SIG-M5 treated with dmso at 0.1 percent for 504 hours (cell line): ENCODE measurements around the gene MICAL2.

Source experiments
- DNase-seq: peaks from one replicate; lab custom pipeline; 2025; ENCODE audit not compliant: unreplicated experiment; lab: John Stamatoyannopoulos, UW

MICAL2 gene

GRCh38 chr11:12077535-12078280, 32.7 kb upstream of the MICAL2 start:
- no peak for DNase-seq

- no peak for DNase-seq
Measured at GRCh38 chr11:12079726-12080556, 30.4 kb upstream of the MICAL2 start.

GRCh38 chr11:12083380-12083779, 27.0 kb upstream of the MICAL2 start:
- DNase-seq: no peak

- DNase-seq: no peak
Measured at GRCh38 chr11:12084256-12084655, 26.1 kb upstream of the MICAL2 start.

- DNase-seq: no peak
Measured at GRCh38 chr11:12085371-12086251, 24.8 kb upstream of the MICAL2 start.

- DNase-seq: peak; percentile 49
Measured at GRCh38 chr11:12086271-12087074, 23.9 kb upstream of the MICAL2 start.

GRCh38 chr11:12087075-12088004, 23.1 kb upstream of the MICAL2 start:
- no peak for DNase-seq

GRCh38 chr11:12088047-12088481, 22.3 kb upstream of the MICAL2 start:
- DNase-seq: peak; percentile 23

- no peak for DNase-seq
Measured at GRCh38 chr11:12088531-12088930, 21.9 kb upstream of the MICAL2 start.

GRCh38 chr11:12089041-12089440, 21.3 kb upstream of the MICAL2 start:
- DNase-seq: no peak

GRCh38 chr11:12089473-12089872, 20.9 kb upstream of the MICAL2 start:
- no peak for DNase-seq

GRCh38 chr11:12090061-12090591, 20.3 kb upstream of the MICAL2 start:
- DNase-seq: peak; percentile 64

GRCh38 chr11:12090761-12091258, 19.6 kb upstream of the MICAL2 start:
- no peak for DNase-seq

- DNase-seq: no peak
Measured at GRCh38 chr11:12091956-12092558, 18.3 kb upstream of the MICAL2 start.

GRCh38 chr11:12092714-12093113, 17.7 kb upstream of the MICAL2 start:
- DNase-seq: no peak

GRCh38 chr11:12094872-12095800, 15.3 kb upstream of the MICAL2 start:
- no peak for DNase-seq

- no peak for DNase-seq
Measured at GRCh38 chr11:12097219-12097618, 13.2 kb upstream of the MICAL2 start.
